Upper lobe of left lung (tissue), 6 donors: ENCODE results near the gene PLS1. TPM values are rescaled to one million over a fixed set of nuclear protein-coding genes. Genes with fewer than 3 reads are reported as not detected.

Source experiments
- ATAC-seq, 2 donors: fragments of 200-7000 bp; cut with Tn5 transposase; one replicate each; pipeline ENCODE4 v1.9.1; 2022; ENCODE audit warnings: mild to moderate bottlenecking in 2 of 2, moderate library complexity in 2 of 2; ENCODE audit not compliant: low FRiP score in 2 of 2
- DNase-seq, 2 donors: peaks; one replicate each; pipeline ENCODE4 v3.0.0-alpha.2; 2019 to 2020
- H3K27ac ChIP-seq, 4 donors: fragments of 200-600 bp; sonication (generic); one replicate each; pipeline ENCODE4 v1.5.1; 2016 to 2019
- H3K27me3 ChIP-seq, 4 donors: fragments of 200-600 bp; sonication (generic); one replicate each; pipeline ENCODE4 v1.5.1; 2017 to 2019
- H3K36me3 ChIP-seq, 4 donors: fragments of 200-600 bp; sonication (generic); one replicate each; pipeline ENCODE4 v1.5.1; 2016 to 2019
- H3K4me1 ChIP-seq, 4 donors: fragments of 200-600 bp; sonication (generic); one replicate each; pipeline ENCODE4 v1.5.1; 2018 to 2019
- H3K4me3 ChIP-seq, 4 donors: fragments of 200-600 bp; sonication (generic); one replicate each; pipeline ENCODE4 v1.5.1; 2017 to 2019; ENCODE audit warnings: mild to moderate bottlenecking in 2 of 4, moderate library complexity in 1 of 4
- H3K9me3 ChIP-seq, 4 donors: fragments of 200-600 bp; sonication (generic); one replicate each; pipeline ENCODE4 v1.5.1; 2018 to 2019
- EP300 ChIP-seq, 4 donors: sonication (generic); formaldehyde crosslinking; IDR thresholded peaks; one replicate each; pipeline ENCODE4 v1.5.1; 2017; ENCODE audit warnings: antibody characterized with exemption in 4 of 4, control low read depth in 2 of 4
- POLR2A ChIP-seq, 4 donors: fragments of 450-650 bp; IDR thresholded peaks; one replicate each; pipeline ENCODE4 v1.5.1; 2016 to 2017; ENCODE audit warnings: antibody characterized with exemption in 4 of 4, mild to moderate bottlenecking in 2 of 4
- POLR2AphosphoS5 ChIP-seq, 2 donors: sonication (generic); formaldehyde crosslinking; IDR thresholded peaks; one replicate each; pipeline ENCODE4 v1.5.1; 2017; ENCODE audit warnings: antibody characterized with exemption in 2 of 2
- WGBS, 2 donors: methylation state at CpG; one replicate each; pipeline ENCODE4 v1.1.5; 2017 to 2018; 5-methylcytosine and 5-hydroxymethylcytosine counted together
- total RNA-seq, 6 donors: library from RNA; depleted of rRNA in 4 of 6; stranded (reverse); fragments of >200 nt in 4 of 6; gene quantifications; one replicate each; pipeline versions ENCODE4 v1.1.0 to v1.2.1, GENCODE V29; 2016 to 2021
- TF ChIP-seq, protein P1 (sequence below), 6 experiments: fragments of 450-650 bp in 4 of 6; fragments of 200-600 bp in 2 of 6; sonication (generic) in 2 of 6; IDR thresholded peaks; one replicate each; pipeline ENCODE4 v1.5.1; 2016 to 2019; ENCODE audit warnings: antibody characterized with exemption in 6 of 6
- donor health status: DM: no; HTN: no; CAD: no; lungs with moderate emphysema.
- donor health status: DM: no; HTN: yes; CAD: no; lungs with severe emphysema.

Gene PLS1
- total RNA-seq, 6 donors from 2014 or later: 7.3 to 52.3 (median 21.7) TPM

DNA sequence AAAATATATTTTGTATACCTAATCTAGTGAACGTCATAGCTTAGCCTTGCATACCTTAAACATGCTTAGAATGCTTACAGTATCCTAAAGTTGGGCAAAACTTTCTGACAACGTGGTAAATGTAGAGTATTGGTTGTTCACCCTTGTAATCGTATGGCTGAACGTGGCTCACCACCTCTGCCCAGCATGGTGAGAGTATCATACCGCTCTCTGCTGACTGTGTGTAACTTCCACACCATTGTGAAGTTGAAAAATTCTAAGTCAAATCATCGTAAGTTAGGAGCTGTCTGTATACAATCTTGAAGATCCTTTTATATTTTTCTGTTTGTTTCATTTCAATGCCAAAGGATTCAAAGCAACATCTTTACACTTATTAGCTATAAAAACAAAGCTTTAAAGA lies 64.2 kb downstream of the PLS1 start:
- Histone ChIP-seq H3K27me3 (no peaks in the 10 kb centered on the region), H3K27ac (no peak overlapping the region), H3K36me3 (no peaks in the 10 kb centered on the region), H3K4me3 (no peak overlapping the region), H3K4me1 (no peaks in the 10 kb centered on the region), H3K9me3 (no peaks in the 10 kb centered on the region)
- TF ChIP-seq POLR2AphosphoS5 (IDR thresholded peaks at IDR 0.05): no peak
- TF ChIP-seq EP300 (IDR thresholded peaks at IDR 0.05): no peak
- WGBS, 2 donors: 71 to 76% methylated on average over 6 of the region's 6 CpGs
- ATAC-seq: no peak
- DNase-seq: no peak

- Histone ChIP-seq H3K9me3 (no peaks in the 10 kb centered on the region), H3K4me3 (no peak overlapping the region), H3K27ac (no peak overlapping the region), H3K36me3 (no peaks in the 10 kb centered on the region), H3K27me3 (no peaks in the 10 kb centered on the region), H3K4me1 (no peaks in the 10 kb centered on the region)
- DNase-seq: no peak
- TF ChIP-seq, protein P1, sequence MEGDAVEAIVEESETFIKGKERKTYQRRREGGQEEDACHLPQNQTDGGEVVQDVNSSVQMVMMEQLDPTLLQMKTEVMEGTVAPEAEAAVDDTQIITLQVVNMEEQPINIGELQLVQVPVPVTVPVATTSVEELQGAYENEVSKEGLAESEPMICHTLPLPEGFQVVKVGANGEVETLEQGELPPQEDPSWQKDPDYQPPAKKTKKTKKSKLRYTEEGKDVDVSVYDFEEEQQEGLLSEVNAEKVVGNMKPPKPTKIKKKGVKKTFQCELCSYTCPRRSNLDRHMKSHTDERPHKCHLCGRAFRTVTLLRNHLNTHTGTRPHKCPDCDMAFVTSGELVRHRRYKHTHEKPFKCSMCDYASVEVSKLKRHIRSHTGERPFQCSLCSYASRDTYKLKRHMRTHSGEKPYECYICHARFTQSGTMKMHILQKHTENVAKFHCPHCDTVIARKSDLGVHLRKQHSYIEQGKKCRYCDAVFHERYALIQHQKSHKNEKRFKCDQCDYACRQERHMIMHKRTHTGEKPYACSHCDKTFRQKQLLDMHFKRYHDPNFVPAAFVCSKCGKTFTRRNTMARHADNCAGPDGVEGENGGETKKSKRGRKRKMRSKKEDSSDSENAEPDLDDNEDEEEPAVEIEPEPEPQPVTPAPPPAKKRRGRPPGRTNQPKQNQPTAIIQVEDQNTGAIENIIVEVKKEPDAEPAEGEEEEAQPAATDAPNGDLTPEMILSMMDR (IDR thresholded peaks at IDR 0.05): no peak
- TF ChIP-seq EP300 (IDR thresholded peaks at IDR 0.05) (no peak), POLR2AphosphoS5 (IDR thresholded peaks at IDR 0.05) (no peak), POLR2A (IDR thresholded peaks at IDR 0.05) (no peak)
- no peak for ATAC-seq
Measured at GRCh38 chr3:142660893-142661292, 64.7 kb downstream of the PLS1 start.

GRCh38 chr3:142663865-142664264 lies 67.7 kb downstream of the PLS1 start:
- H3K27me3 ChIP-seq: no peaks in the 10 kb centered on the region
- no peak overlapping the region for H3K27ac ChIP-seq
- no peak for ATAC-seq
- WGBS, 2 donors: 82 to 88% methylated on average over 1 of the region's 1 CpG
- H3K4me3 ChIP-seq: no peak overlapping the region
- no peaks in the 10 kb centered on the region for H3K9me3 ChIP-seq
- H3K4me1 ChIP-seq: no peaks in the 10 kb centered on the region
- TF ChIP-seq POLR2A (IDR thresholded peaks at IDR 0.05) (no peak), EP300 (IDR thresholded peaks at IDR 0.05) (no peak), POLR2AphosphoS5 (IDR thresholded peaks at IDR 0.05) (no peak)
- TF ChIP-seq, protein P1 (IDR thresholded peaks at IDR 0.05): no peak
- H3K36me3 ChIP-seq: no peaks in the 10 kb centered on the region
- DNase-seq: no peak

DNA sequence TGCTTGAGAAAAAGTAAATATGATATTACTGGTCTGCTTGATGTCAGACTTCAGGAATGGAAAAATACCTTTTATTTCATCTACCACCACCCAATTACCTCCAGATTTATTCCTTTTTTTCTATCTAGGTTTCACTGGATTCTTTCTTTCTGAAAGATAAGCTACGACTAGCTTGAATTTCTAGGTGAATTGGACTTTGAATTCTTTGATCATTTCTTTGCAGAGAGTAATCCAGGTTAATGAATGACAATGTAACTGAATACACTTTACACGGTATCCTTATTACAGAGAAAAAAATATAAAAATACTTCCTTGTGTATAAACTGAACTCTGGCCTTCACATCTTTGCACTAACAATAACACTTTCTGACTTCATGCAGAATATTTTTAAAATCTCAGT lies 68.1 kb downstream of the PLS1 start:
- TF ChIP-seq, protein P1 (IDR thresholded peaks at IDR 0.05): no peak
- no peak for TF ChIP-seq EP300 (IDR thresholded peaks at IDR 0.05)
- no peak for TF ChIP-seq POLR2AphosphoS5 (IDR thresholded peaks at IDR 0.05)
- no peak for TF ChIP-seq POLR2A (IDR thresholded peaks at IDR 0.05)
- Histone ChIP-seq H3K36me3 (no peaks in the 10 kb centered on the region), H3K4me3 (no peak overlapping the region), H3K27ac (no peak overlapping the region), H3K9me3 (no peaks in the 10 kb centered on the region), H3K4me1 (no peaks in the 10 kb centered on the region), H3K27me3 (no peaks in the 10 kb centered on the region)
- 59 to 64% methylated on average over 2 of the region's 2 CpGs for WGBS, 2 donors
- DNase-seq (no peak), ATAC-seq (no peak)

GRCh38 chr3:142664819-142665218 lies 68.6 kb downstream of the PLS1 start:
- no peak for ATAC-seq
- WGBS, 2 donors: 69 to 83% methylated on average over 2 of the region's 2 CpGs
- no peak overlapping the region for H3K27ac ChIP-seq
- no peaks in the 10 kb centered on the region for H3K9me3 ChIP-seq
- no peak overlapping the region for H3K4me3 ChIP-seq
- H3K4me1 ChIP-seq: no peaks in the 10 kb centered on the region
- H3K36me3 ChIP-seq: no peaks in the 10 kb centered on the region
- no peak for DNase-seq
- H3K27me3 ChIP-seq: no peaks in the 10 kb centered on the region
- TF ChIP-seq POLR2AphosphoS5 (IDR thresholded peaks at IDR 0.05) (no peak), POLR2A (IDR thresholded peaks at IDR 0.05) (no peak), EP300 (IDR thresholded peaks at IDR 0.05) (no peak)
- TF ChIP-seq, protein P1 (IDR thresholded peaks at IDR 0.05): no peak
